NCI-H146 treated with DMSO at 0.1 percent for 48 hours (cell line): ENCODE data around the gene CD99.

ENCODE experiments used
- DNase-seq: peaks from one replicate; lab custom pipeline; 2025; ENCODE audit not compliant: unreplicated experiment; lab: John Stamatoyannopoulos, UW

CD99 gene

GRCh38 chrX:2690856-2691542 is at the start of gene CD99:
Gene CD99 (plus strand): TSS chrX:2691295. CDS start chrX:2691361, 66 bp downstream.
- no peak for DNase-seq

- DNase-seq = no peak
Measured at GRCh38 chrX:2642146-2642545, 48.9 kb upstream of the CD99 start.

- DNase-seq = no peak
Measured at GRCh38 chrX:2642791-2643190, 48.3 kb upstream of the CD99 start.

GRCh38 chrX:2643880-2644279 is 47.2 kb upstream of the CD99 start:
- DNase-seq = no peak

- no peak for DNase-seq
Measured at GRCh38 chrX:2645563-2645962, 45.5 kb upstream of the CD99 start.

- DNase-seq = no peak
Measured at GRCh38 chrX:2647627-2648026, 43.5 kb upstream of the CD99 start.

- no peak for DNase-seq
Measured at GRCh38 chrX:2650037-2650436, 41.1 kb upstream of the CD99 start.

GRCh38 chrX:2650865-2651264 is 40.2 kb upstream of the CD99 start:
- no peak for DNase-seq

- no peak for DNase-seq
Measured at GRCh38 chrX:2652106-2652505, 39.0 kb upstream of the CD99 start.

GRCh38 chrX:2654436-2655340 is 36.4 kb upstream of the CD99 start:
- no peak for DNase-seq

GRCh38 chrX:2656257-2656836 is 34.7 kb upstream of the CD99 start:
- no peak for DNase-seq

GRCh38 chrX:2657532-2658113 is 33.5 kb upstream of the CD99 start:
- DNase-seq = no peak

GRCh38 chrX:2658585-2659292 is 32.4 kb upstream of the CD99 start:
- no peak for DNase-seq

- no peak for DNase-seq
Measured at GRCh38 chrX:2662586-2662985, 28.5 kb upstream of the CD99 start.

GRCh38 chrX:2664502-2664901 is 26.6 kb upstream of the CD99 start:
- no peak for DNase-seq

- DNase-seq = no peak
Measured at GRCh38 chrX:2665387-2666304, 25.4 kb upstream of the CD99 start.

- DNase-seq = no peak
Measured at GRCh38 chrX:2666491-2666890, 24.6 kb upstream of the CD99 start.

GRCh38 chrX:2670978-2671377 is 20.1 kb upstream of the CD99 start:
- no peak for DNase-seq

- DNase-seq = no peak
Measured at GRCh38 chrX:2672084-2672483, 19.0 kb upstream of the CD99 start.

- no peak for DNase-seq
Measured at GRCh38 chrX:2673611-2674010, 17.5 kb upstream of the CD99 start.
